WTC11 (cell line): ENCODE measurements around the gene UHMK1. TPM values are rescaled to one million over a fixed set of nuclear protein-coding genes. Genes with fewer than 3 reads are reported as not detected.

Experiments used
- ATAC-seq: fragments of 200-7000 bp; cut with Tn5 transposase; 2 replicates; pipeline ENCODE4 v1.10.0; 2021; ENCODE audit warnings: mild to moderate bottlenecking, moderate library complexity
- CTCF ChIA-PET: fragments of 300-600 bp; sonication (Branson Sonifier 250); formaldehyde crosslinking; loops from one replicate; lab custom pipeline; 2021; ENCODE audit warnings: antibody characterized with exemption; lab: Charles Lee
- POLR2A ChIA-PET: fragments of 350-600 bp; sonication (Branson Sonifier 250); formaldehyde crosslinking; loops from one replicate; lab custom pipeline; 2021; ENCODE audit warnings: antibody characterized with exemption; lab: Charles Lee
- DNase-seq: peaks from one replicate; pipeline ENCODE4 v3.0.0; 2021; ENCODE audit warnings: low spot score
- H3K27ac Mint-ChIP-seq: 2 replicates; pipeline ENCODE4 v1.8.0; 2021; ENCODE audit warnings: mixed read lengths
- H3K27me3 Mint-ChIP-seq: 2 replicates; pipeline ENCODE4 v1.8.0; 2021; ENCODE audit warnings: low read depth, mild to moderate bottlenecking, moderate library complexity, mixed read lengths
- H3K36me3 Mint-ChIP-seq: 2 replicates; pipeline ENCODE4 v1.8.0; 2021; ENCODE audit warnings: mixed read lengths
- H3K4me1 Mint-ChIP-seq: 2 replicates; pipeline ENCODE4 v1.8.0; 2022; ENCODE audit warnings: mixed read lengths
- H3K4me3 Mint-ChIP-seq: 2 replicates; pipeline ENCODE4 v1.8.0; 2021; ENCODE audit warnings: mild to moderate bottlenecking, moderate library complexity, mixed read lengths
- H3K9me3 Mint-ChIP-seq: 2 replicates; pipeline ENCODE4 v1.8.0; 2021; ENCODE audit warnings: mixed read lengths
- CREM ChIP-seq: sonication (generic); formaldehyde crosslinking; IDR thresholded peaks from 2 replicates; pipeline ENCODE4 v1.8.1; 2022; ENCODE audit warnings: mild to moderate bottlenecking, missing genetic modification reagents, moderate library complexity
- ESRRA ChIP-seq: sonication (generic); formaldehyde crosslinking; IDR thresholded peaks from 2 replicates; pipeline ENCODE4 v1.8.1; 2022; ENCODE audit warnings: mild to moderate bottlenecking, missing genetic modification reagents, borderline replicate concordance
- FOXJ3 ChIP-seq: sonication (generic); formaldehyde crosslinking; IDR thresholded peaks from 2 replicates; pipeline ENCODE4 v1.9.0; 2021; ENCODE audit warnings: missing genetic modification reagents, mild to moderate bottlenecking, borderline replicate concordance
- FOXK1 ChIP-seq: sonication (generic); formaldehyde crosslinking; IDR thresholded peaks from 2 replicates; pipeline ENCODE4 v1.8.0; 2022; ENCODE audit warnings: mild to moderate bottlenecking, moderate library complexity, missing genetic modification reagents
- GABPB1 ChIP-seq: sonication (generic); formaldehyde crosslinking; IDR thresholded peaks from 2 replicates; pipeline ENCODE4 v1.8.1; 2023; ENCODE audit warnings: mild to moderate bottlenecking, missing genetic modification reagents
- JUN ChIP-seq: sonication (generic); formaldehyde crosslinking; IDR thresholded peaks from 2 replicates; pipeline ENCODE4 v1.8.0; 2023; ENCODE audit warnings: mild to moderate bottlenecking, missing genetic modification reagents
- MYBL2 ChIP-seq: sonication (generic); formaldehyde crosslinking; IDR thresholded peaks from 2 replicates; pipeline ENCODE4 v1.8.1; 2023; ENCODE audit warnings: mild to moderate bottlenecking, moderate library complexity, missing genetic modification reagents
- NFATC4 ChIP-seq: fragments of 250-450 bp; sonication (Bioruptor Pico); IDR thresholded peaks from 2 replicates; pipeline ENCODE4 v1.9.0; 2021; ENCODE audit warnings: mild to moderate bottlenecking
- NFE2L1 ChIP-seq: sonication (generic); formaldehyde crosslinking; IDR thresholded peaks from 2 replicates; pipeline ENCODE4 v1.8.1; 2023; ENCODE audit warnings: missing genetic modification reagents
- NR3C1 ChIP-seq: sonication (generic); formaldehyde crosslinking; conservative IDR thresholded peaks from 2 replicates; pipeline ENCODE4 v1.8.1; 2023; ENCODE audit warnings: low read depth, mild to moderate bottlenecking, missing genetic modification reagents
- RORB ChIP-seq: fragments of 250-450 bp; sonication (Bioruptor Pico); IDR thresholded peaks from 2 replicates; pipeline ENCODE4 v1.9.0; 2021; ENCODE audit warnings: mild to moderate bottlenecking
- TCF7 ChIP-seq: sonication (generic); formaldehyde crosslinking; IDR thresholded peaks from 2 replicates; pipeline ENCODE4 v1.8.0; 2022; ENCODE audit warnings: mild to moderate bottlenecking, low read depth, missing genetic modification reagents, moderate library complexity
- TEAD1 ChIP-seq: sonication (generic); formaldehyde crosslinking; IDR thresholded peaks from 2 replicates; pipeline ENCODE4 v1.8.0; 2022; ENCODE audit warnings: mild to moderate bottlenecking, missing genetic modification reagents
- TP53 ChIP-seq: sonication (generic); formaldehyde crosslinking; IDR thresholded peaks from 2 replicates; pipeline ENCODE4 v1.8.1; 2023; ENCODE audit warnings: mild to moderate bottlenecking, missing genetic modification reagents
- ZBTB21 ChIP-seq: sonication (generic); formaldehyde crosslinking; IDR thresholded peaks from 2 replicates; pipeline ENCODE4 v1.8.1; 2023; ENCODE audit warnings: mild to moderate bottlenecking, missing genetic modification reagents, borderline replicate concordance
- ZNF121 ChIP-seq: sonication (generic); formaldehyde crosslinking; IDR thresholded peaks from 2 replicates; pipeline ENCODE4 v1.8.0; 2023; ENCODE audit warnings: missing genetic modification reagents
- ZNF219 ChIP-seq: sonication (generic); formaldehyde crosslinking; IDR thresholded peaks from 2 replicates; pipeline ENCODE4 v1.8.0; 2023; ENCODE audit warnings: missing genetic modification reagents, mild to moderate bottlenecking, borderline replicate concordance
- ZNF317 ChIP-seq: sonication (generic); formaldehyde crosslinking; IDR thresholded peaks from 2 replicates; pipeline ENCODE4 v1.8.1; 2023; ENCODE audit warnings: low read depth, mild to moderate bottlenecking, moderate library complexity, missing genetic modification reagents, borderline replicate concordance
- ZNF416 ChIP-seq: fragments of 250-450 bp; sonication (Bioruptor Pico); IDR thresholded peaks from 2 replicates; pipeline ENCODE4 v1.9.0; 2021; ENCODE audit warnings: mild to moderate bottlenecking, inconsistent platforms
- total RNA-seq: library from RNA; stranded (reverse); gene quantifications from 3 replicates; pipeline ENCODE4 v1.2.3, GENCODE V29; 2021
- TF ChIP-seq, protein P1 (sequence below): sonication (generic); formaldehyde crosslinking; IDR thresholded peaks from 2 replicates; pipeline ENCODE4 v1.8.1; 2022; ENCODE audit warnings: missing genetic modification reagents, borderline replicate concordance
- TF ChIP-seq, protein P2 (sequence below): sonication (generic); formaldehyde crosslinking; IDR thresholded peaks from 2 replicates; pipeline ENCODE4 v1.8.0; 2022; ENCODE audit warnings: mild to moderate bottlenecking, missing genetic modification reagents
- TF ChIP-seq, protein P3 (sequence below): fragments of 250-450 bp; sonication (Bioruptor Pico); IDR thresholded peaks from 2 replicates; pipeline ENCODE4 v1.9.0; 2021; ENCODE audit warnings: moderate library complexity, mild to moderate bottlenecking, inconsistent platforms, borderline replicate concordance
- TF ChIP-seq, protein P4 (sequence below): sonication (generic); formaldehyde crosslinking; IDR thresholded peaks from 2 replicates; pipeline ENCODE4 v1.8.0; 2022; ENCODE audit warnings: mild to moderate bottlenecking, missing genetic modification reagents
- TF ChIP-seq, protein P5 (sequence below): fragments of 250-450 bp; sonication (Bioruptor Pico); IDR thresholded peaks from 2 replicates; pipeline ENCODE4 v2.1.2; 2022; ENCODE audit warnings: mild to moderate bottlenecking, moderate library complexity
- TF ChIP-seq, protein P6 (sequence below): sonication (generic); formaldehyde crosslinking; IDR thresholded peaks from 2 replicates; pipeline ENCODE4 v1.8.1; 2023; ENCODE audit warnings: mild to moderate bottlenecking, moderate library complexity, missing genetic modification reagents
- TF ChIP-seq, protein P7 (sequence below): sonication (generic); formaldehyde crosslinking; IDR thresholded peaks from 2 replicates; pipeline ENCODE4 v1.8.0; 2022; ENCODE audit warnings: mild to moderate bottlenecking, missing genetic modification reagents
- TF ChIP-seq, protein P8 (sequence below): sonication (generic); formaldehyde crosslinking; conservative IDR thresholded peaks from 2 replicates; pipeline ENCODE4 v1.8.1; 2022; ENCODE audit warnings: mild to moderate bottlenecking, missing genetic modification reagents

Gene UHMK1
- total RNA-seq, 1 experiment from 2014 or later = 20.0 TPM

DNA sequence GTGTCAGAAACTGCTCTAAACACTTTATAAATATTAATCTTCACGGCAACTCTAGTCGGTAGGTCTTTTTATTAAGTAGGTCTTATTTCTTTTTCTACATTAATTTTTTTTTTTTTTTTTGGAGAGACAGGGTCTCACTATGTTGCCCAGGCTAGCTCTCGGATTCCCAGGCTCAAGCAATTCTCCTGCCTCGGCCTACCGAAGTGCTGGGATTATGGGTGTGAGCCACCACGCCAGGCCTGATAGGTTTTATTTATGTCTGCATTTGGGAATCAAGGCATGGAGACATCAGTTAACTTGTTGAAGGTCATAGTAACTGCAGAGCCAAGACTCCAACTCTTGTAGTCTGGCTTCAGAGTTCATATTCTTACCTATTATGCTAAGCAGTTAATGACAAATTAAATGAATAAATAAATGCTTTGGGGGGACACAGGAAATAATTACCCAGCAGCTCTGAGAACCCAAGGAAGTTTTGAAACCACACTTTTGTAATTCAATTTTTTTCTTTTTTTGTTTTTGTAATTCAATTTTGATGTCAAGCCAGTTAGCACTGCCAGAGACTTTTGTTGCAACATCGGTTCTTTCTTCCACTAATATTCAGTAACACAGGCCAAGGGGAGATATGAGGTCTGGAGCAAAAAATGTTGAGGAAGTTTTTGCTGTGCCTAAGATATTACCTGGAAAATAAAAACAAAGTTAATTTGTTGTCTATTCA lies 54.5 kb downstream of the UHMK1 start:
- Mint-ChIP-seq H3K4me3 (no peak overlapping the region), H3K36me3 (no peaks in the 10 kb centered on the region), H3K27ac (no peak overlapping the region), H3K27me3 (no peaks in the 10 kb centered on the region), H3K9me3 (no peaks in the 10 kb centered on the region), H3K4me1 (peaks cover 8% of the 10 kb centered on the region)
- ChIA-PET CTCF (interaction anchor here (0.7 kb wide), 1 partner anchor 54 kb away, joined by 3 read pairs; no protein-coding TSS in a partner anchor), POLR2A (no interaction called here)
- TF ChIP-seq, protein P1, sequence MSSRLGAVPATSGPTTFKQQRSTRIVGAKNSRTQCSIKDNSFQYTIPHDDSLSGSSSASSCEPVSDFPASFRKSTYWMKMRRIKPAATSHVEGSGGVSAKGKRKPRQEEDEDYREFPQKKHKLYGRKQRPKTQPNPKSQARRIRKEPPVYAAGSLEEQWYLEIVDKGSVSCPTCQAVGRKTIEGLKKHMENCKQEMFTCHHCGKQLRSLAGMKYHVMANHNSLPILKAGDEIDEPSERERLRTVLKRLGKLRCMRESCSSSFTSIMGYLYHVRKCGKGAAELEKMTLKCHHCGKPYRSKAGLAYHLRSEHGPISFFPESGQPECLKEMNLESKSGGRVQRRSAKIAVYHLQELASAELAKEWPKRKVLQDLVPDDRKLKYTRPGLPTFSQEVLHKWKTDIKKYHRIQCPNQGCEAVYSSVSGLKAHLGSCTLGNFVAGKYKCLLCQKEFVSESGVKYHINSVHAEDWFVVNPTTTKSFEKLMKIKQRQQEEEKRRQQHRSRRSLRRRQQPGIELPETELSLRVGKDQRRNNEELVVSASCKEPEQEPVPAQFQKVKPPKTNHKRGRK = no peak
- TF ChIP-seq, protein P2, sequence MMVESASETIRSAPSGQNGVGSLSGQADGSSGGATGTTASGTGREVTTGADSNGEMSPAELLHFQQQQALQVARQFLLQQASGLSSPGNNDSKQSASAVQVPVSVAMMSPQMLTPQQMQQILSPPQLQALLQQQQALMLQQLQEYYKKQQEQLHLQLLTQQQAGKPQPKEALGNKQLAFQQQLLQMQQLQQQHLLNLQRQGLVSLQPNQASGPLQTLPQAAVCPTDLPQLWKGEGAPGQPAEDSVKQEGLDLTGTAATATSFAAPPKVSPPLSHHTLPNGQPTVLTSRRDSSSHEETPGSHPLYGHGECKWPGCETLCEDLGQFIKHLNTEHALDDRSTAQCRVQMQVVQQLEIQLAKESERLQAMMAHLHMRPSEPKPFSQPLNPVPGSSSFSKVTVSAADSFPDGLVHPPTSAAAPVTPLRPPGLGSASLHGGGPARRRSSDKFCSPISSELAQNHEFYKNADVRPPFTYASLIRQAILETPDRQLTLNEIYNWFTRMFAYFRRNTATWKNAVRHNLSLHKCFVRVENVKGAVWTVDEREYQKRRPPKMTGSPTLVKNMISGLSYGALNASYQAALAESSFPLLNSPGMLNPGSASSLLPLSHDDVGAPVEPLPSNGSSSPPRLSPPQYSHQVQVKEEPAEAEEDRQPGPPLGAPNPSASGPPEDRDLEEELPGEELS (CRISPR knock-in tag) = no peak
- TF ChIP-seq NFATC4 = no peak
- no peak for TF ChIP-seq CREM
- no peak for TF ChIP-seq TEAD1 (CRISPR knock-in tag)
- TF ChIP-seq ZNF219 (CRISPR knock-in tag) = no peak
- TF ChIP-seq ESRRA (CRISPR knock-in tag) = no peak
- TF ChIP-seq, protein P3, sequence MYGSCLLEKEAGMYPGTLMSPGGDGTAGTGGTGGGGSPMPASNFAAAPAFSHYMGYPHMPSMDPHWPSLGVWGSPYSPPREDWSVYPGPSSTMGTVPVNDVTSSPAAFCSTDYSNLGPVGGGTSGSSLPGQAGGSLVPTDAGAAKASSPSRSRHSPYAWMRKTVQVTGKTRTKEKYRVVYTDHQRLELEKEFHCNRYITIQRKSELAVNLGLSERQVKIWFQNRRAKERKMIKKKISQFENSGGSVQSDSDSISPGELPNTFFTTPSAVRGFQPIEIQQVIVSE = no peak
- no peak for TF ChIP-seq MYBL2 (CRISPR knock-in tag)
- TF ChIP-seq, protein P4, sequence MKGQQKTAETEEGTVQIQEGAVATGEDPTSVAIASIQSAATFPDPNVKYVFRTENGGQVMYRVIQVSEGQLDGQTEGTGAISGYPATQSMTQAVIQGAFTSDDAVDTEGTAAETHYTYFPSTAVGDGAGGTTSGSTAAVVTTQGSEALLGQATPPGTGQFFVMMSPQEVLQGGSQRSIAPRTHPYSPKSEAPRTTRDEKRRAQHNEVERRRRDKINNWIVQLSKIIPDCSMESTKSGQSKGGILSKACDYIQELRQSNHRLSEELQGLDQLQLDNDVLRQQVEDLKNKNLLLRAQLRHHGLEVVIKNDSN (CRISPR knock-in tag) = no peak
- no peak for TF ChIP-seq FOXJ3 (CRISPR knock-in tag)
- no peak for TF ChIP-seq FOXK1 (CRISPR knock-in tag)
- no peak for TF ChIP-seq ZNF317 (CRISPR knock-in tag)
- TF ChIP-seq, protein P5, sequence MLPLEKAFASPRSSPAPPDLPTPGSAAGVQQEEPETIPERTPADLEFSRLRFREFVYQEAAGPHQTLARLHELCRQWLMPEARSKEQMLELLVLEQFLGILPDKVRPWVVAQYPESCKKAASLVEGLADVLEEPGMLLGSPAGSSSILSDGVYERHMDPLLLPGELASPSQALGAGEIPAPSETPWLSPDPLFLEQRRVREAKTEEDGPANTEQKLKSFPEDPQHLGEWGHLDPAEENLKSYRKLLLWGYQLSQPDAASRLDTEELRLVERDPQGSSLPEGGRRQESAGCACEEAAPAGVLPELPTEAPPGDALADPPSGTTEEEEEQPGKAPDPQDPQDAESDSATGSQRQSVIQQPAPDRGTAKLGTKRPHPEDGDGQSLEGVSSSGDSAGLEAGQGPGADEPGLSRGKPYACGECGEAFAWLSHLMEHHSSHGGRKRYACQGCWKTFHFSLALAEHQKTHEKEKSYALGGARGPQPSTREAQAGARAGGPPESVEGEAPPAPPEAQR (CRISPR knock-in tag) = no peak
- no peak for TF ChIP-seq JUN (CRISPR knock-in tag)
- no peak for DNase-seq
- ATAC-seq = no peak

DNA sequence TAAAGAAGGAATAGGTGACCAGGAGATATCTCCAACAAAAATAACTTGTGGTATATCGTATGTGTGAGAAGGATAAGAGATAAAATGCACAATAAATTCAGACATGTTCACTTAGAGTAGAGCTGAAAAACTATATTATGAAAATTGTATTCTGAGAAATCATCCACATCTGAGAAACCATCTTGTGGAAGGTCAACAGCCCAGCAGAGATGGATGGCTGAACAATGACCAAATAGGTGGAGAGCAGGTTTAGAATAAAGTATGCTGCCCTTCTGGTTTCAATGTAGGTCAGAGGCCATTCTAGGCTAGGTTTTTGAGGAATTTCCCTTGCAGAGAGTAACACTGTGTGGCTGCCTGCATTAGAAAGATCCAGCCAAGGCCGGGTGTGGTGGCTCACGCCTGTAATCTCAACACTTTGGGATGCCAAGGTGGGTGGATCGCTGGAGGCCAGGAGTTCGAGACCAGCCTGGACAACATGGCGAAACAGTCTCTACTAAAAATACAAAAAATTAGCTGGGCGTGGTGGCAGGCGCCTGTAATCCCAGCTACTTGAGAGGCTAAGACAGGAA lies 55.1 kb downstream of the UHMK1 start:
- Mint-ChIP-seq H3K27ac (no peak overlapping the region), H3K4me3 (no peak overlapping the region), H3K4me1 (peaks cover 8% of the 10 kb centered on the region), H3K36me3 (no peaks in the 10 kb centered on the region), H3K27me3 (no peaks in the 10 kb centered on the region), H3K9me3 (no peaks in the 10 kb centered on the region)
- ChIA-PET POLR2A (no interaction called here), CTCF (no interaction called here)
- DNase-seq = no peak
- no peak for ATAC-seq
- TF ChIP-seq FOXK1 (CRISPR knock-in tag) (no peak), NR3C1 (CRISPR knock-in tag) (no peak), RORB (CRISPR knock-in tag) (no peak), GABPB1 (CRISPR knock-in tag) (no peak), ZNF121 (CRISPR knock-in tag) (no peak), ZBTB21 (no peak), ZNF416 (CRISPR knock-in tag) (no peak), TP53 (CRISPR knock-in tag) (no peak), TCF7 (CRISPR knock-in tag) (no peak), NFE2L1 (CRISPR knock-in tag) (no peak)
- TF ChIP-seq, protein P6, sequence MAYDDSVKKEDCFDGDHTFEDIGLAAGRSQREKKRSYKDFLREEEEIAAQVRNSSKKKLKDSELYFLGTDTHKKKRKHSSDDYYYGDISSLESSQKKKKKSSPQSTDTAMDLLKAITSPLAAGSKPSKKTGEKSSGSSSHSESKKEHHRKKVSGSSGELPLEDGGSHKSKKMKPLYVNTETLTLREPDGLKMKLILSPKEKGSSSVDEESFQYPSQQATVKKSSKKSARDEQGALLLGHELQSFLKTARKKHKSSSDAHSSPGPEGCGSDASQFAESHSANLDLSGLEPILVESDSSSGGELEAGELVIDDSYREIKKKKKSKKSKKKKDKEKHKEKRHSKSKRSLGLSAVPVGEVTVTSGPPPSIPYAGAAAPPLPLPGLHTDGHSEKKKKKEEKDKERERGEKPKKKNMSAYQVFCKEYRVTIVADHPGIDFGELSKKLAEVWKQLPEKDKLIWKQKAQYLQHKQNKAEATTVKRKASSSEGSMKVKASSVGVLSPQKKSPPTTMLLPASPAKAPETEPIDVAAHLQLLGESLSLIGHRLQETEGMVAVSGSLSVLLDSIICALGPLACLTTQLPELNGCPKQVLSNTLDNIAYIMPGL (CRISPR knock-in tag) = no peak
- TF ChIP-seq, protein P7, sequence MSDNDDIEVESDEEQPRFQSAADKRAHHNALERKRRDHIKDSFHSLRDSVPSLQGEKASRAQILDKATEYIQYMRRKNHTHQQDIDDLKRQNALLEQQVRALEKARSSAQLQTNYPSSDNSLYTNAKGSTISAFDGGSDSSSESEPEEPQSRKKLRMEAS (CRISPR knock-in tag) = no peak
- TF ChIP-seq, protein P8, sequence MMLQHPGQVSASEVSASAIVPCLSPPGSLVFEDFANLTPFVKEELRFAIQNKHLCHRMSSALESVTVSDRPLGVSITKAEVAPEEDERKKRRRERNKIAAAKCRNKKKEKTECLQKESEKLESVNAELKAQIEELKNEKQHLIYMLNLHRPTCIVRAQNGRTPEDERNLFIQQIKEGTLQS (CRISPR knock-in tag) = no peak
